ENCODE data around the gene HEXIM1.
A peak's percentile ranks its signal among the peaks of the same experiment; 100 is the strongest.

HEXIM1 gene

DNA sequence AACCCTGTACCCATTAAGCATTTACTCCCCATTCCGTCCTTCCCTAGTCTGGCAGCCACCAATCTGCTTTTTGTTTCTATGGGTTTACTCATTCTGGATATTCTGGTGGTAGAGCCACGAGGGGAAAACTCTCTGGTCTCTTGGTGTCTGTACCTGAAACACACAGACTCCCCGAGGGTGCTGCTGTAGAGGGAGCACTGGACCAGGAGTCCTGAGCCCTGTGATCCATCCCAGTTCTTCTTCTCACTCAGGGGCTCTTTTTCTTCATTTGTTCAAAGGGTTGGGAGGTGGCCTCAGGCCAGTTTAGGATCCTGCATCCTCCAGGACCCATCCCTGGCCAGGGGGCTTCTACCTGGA, 27.5 kb downstream of the HEXIM1 start:
- DNase-seq = no peak

DNA sequence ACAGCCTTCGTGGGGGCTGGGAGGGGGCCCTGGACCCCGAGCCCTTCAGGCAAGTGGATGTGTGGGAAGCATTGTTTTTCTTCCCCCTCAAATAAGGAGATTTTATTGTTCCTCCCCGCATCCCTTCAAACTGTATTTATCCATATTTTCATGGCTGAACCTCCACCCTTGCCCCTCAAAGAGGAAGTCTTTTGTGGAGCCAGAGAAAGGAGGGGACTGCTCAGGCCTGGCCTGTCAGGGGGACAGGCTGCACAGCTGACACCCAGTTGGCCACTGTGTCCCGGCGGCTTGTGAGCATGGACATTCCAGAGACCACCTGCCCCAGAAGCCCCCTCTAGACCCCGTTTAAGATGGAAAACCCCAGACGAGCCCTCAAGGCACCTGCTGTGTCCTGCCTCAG, 29.3 kb downstream of the HEXIM1 start:
- DNase-seq = no peak

DNA sequence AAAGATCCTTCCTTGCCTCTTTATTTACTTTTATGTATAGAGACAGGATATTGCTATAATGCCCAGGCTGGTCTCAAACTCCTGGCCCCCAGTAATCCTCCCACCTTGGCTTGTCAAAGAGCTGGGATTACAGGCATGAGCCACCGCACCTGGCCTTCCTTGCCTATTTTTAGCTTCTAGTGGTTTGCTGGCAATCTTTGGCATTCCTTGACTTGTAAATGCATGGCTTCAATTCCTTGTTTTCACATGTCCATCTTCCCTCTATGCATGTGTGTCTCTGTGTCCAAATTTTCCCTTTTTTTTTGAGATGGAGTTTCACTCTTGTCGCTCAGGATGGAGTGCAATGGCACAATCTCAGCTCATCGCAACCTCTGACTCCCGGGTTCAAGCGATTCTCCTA, 35.9 kb downstream of the HEXIM1 start:
- DNase-seq = no peak

DNA sequence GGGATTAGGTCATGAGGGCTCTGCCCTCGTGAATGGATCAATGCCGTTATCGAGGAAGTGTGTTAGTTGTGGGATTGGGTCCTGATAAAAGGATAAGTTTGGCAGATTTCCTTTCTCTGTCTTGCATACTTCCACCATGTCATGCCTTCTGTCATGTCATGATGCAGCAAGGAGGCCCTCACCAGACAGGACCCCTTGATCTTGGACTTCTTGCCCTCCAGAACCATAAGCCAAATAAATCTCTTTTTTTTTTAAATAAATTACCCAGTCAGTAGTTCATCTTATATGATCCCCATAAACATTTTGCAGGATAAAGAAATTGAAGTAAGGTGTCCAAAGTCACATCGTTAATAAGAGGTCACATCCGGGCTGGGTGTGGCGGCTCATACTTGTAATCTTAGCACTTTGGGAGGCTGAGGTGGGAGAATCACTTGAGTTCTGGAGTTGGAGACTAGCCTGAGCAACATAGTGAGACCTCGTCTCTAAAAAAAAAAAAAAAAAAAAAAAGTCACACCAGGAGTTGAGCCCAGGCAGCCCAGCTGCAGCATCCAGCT, 38.6 kb downstream of the HEXIM1 start:
- no peak for DNase-seq

DNA sequence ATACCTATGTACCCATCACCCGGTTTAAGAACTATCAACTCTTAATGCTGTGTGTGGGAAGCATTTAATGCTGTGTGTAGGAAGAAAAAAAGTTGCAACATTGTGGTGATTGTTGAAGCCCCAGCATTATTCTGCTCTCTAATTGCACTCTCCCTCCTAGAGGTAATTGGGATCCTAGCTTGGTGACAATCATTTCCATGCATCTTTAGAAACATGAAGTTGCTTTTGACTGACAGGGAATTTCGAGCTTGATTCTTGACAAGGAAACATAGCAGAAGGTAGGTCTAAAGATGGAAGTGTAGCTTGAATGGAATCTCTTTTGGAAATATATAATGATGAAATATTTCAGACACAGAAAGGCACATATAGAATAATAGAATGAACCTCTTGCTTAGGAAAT, 40.7 kb downstream of the HEXIM1 start:
- DNase-seq = no peak

DNA sequence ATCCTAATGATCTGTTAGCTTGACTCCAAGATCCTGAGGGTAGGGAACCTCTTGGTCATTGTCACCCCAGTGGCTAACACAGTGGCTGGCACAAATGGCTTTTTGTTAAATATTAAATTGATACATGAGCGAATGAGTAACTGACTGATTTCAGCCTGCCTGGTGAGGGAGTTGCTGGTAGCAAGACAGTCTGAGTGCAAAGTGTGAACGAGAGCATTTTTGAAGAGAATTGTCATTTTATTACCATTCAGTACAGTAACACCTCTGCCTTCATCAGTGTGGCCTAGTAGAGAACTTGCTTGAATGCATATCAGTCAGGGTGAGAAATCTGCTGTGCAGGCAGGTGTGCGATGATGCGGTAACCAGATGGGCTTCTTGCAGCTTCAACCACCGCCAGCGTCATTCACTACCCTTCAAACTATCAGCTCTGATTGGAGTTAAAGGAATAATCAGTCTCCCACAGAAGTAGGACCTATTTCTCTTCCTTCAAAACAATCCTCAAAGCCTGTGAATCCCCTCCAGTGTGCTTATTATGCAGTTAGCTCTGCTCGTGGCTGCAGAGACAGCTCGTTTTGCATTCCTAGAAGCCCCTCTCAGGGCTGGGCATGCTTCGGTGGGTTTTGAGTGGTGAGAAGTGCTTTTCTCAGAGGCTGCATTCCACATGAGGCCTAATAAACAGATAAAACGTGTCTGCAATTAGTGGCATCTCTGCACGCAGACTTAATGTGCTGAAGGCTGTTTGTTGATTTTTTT, 42.4 kb downstream of the HEXIM1 start:
- DNase-seq = no peak

DNA sequence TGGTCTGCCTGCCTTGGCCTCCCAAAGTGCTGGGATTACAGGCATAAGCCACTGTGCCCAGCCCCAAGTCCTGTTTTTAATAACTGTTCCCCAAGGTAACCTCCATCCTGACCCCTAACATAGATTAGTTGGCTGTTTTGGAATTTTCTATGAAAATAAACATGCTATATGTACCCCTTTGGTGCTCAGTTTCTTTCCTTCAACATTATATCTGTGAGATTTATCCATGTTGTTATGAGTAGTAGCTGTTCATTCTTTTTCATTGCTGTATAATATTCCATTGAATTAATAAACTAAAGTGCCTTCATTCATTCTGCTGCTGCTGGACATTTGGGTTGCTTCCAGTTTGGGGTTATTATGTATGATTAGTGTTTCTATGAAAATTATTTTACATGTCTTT, 47.1 kb downstream of the HEXIM1 start:
- no peak for DNase-seq

DNA sequence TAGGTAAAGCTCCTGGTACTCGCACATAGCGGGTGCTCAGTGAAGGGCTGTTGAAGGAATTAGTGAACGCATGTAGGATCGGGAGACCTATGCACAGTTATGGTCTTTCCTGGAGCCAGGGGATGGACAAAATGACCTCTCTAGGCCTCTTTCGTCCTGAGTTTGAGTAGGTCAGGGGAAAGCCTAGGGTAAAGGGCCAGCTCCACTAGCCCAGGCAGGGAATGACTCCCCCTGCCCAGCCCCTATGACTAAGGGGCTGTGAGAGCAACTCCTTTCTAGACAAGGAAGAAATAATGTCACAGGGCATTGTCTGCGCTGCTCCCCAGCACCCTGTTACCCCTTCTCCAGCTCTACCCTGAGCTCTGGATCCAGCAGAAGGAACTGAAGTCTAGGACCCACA, 48.8 kb downstream of the HEXIM1 start:
- DNase-seq = no peak

DNA sequence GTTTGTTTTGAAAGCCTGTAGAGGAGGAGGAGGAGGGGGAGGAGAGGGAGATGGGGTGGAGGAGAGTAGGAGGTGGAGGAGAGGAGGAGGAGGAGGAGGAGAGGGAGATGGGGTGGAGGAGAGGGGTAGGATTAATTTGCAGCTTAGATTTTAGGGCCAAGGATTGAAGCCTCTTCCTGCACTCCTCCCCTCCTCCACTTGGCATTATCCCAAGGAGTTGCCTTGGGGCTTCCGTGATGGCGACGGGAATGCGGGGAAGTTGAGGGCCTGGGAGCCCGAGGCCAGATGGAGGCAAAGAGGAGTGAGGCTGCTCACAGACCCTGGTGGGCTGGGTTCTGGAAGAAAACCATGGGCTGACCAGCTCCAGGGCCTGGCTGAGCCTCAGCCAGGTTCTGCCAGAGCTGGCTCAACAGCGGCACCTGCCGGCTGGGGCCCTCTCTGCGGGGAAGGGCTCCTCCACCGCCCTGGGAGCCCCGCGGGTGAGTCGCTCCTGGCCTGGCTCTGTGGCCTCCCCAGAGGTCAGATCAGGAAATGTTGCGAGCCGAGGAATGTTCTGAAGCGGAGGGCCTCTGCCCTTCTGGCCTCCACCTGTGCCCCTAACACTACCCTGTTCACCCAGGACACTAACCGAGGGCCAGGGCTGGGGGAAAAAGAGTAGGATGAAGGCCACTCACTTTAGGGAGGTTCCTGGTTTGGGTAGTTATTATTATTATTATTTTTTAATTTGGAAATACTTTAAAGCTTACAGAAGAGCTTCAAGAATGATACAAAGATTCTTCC, 49.5 kb downstream of the HEXIM1 start:
- DNase-seq = peak; percentile 87

DNA sequence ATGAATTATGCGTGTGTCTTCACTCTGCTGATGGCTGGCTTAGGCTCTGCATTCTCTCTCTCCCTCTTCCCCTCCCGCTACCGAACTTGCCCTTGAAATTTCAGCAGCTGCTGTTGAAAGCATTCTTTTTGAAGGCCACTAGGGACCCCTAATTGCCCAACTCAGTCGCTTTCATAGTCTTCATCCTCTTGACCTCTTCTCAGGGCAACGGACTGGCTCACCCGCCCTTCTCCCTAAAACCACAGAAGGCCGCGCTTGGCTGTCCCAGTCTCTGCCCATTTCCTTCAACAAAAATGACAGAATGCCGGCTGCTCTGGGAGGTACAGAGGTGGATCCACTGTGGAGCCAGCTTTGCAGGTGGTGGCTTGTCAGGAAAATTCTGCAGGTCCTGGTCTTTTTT, 52.4 kb downstream of the HEXIM1 start:
- DNase-seq = no peak

DNA sequence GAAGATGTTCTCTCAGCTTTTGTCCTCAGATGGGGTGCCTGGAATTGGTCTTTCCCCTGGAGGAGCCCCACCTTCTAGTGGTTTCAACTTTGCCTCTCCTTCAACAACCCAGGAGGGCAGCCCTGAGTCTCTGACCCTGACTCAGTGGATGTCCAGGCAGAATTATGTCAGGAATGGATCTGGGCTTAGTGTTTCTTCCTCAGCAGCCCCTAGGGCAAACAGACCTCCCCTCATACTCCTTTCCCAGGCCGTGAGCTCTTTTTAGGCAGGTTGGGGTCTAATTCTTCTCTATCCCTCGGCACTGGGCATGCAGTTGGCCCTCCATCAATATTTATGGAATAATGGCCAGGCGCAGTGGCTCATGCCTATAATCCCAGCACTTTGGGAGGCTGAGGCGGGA, 53.2 kb downstream of the HEXIM1 start:
- no peak for DNase-seq

All from effector CD8-positive, alpha-beta T cell (primary cell).